GM23248 (cell line): ENCODE data around the gene RBP5.

Source experiments
- EZH2 ChIP-seq: fragments of 200-600 bp; sonication (generic); IDR thresholded peaks from 2 replicates; pipeline ENCODE4 v1.6.1; 2018; ENCODE audit warnings: antibody characterized with exemption, mild to moderate bottlenecking; ENCODE audit not compliant: insufficient read depth, poor library complexity, severe bottlenecking
- EZH2phosphoT487 ChIP-seq: fragments of 200-600 bp; sonication (generic); IDR thresholded peaks from 2 replicates; pipeline ENCODE4 v1.6.1; 2018; ENCODE audit warnings: antibody characterized with exemption, moderate library complexity, mild to moderate bottlenecking, low read depth; ENCODE audit not compliant: insufficient read depth

- TF ChIP-seq EZH2phosphoT487 (no peak), EZH2 (no peak)
Observed at GRCh38 chr12:7142809-7143465, 14.2 kb upstream of the RBP5 start.
